IMR-90 (cell line): ENCODE data around the gene MYLK4. TPM values are rescaled to one million over a fixed set of nuclear protein-coding genes. Genes with fewer than 3 reads are reported as not detected.

ENCODE experiments used
- ATAC-seq: fragments of 200-7000 bp; cut with Tn5 transposase; 2 replicates; pipeline ENCODE4 v1.9.1; 2020; ENCODE audit warnings: low read depth, mild to moderate bottlenecking, moderate library complexity
- BruUV-seq: library from RNA; stranded (reverse); fragments of 400-500 nt; replicated peaks from 2 replicates; lab custom pipeline; 2021; lab: Mats Ljungman, UMichigan
- CTCF ChIA-PET: fragments of 300-600 bp; formaldehyde crosslinking; extraction: SDS; loops from one replicate; lab custom pipeline; 2021; ENCODE audit warnings: antibody characterized with exemption; lab: Yijun Ruan, JAX
- POLR2A ChIA-PET: fragments of 300-600 bp; sonication (Branson Sonifier 250); formaldehyde crosslinking; loops from one replicate; lab custom pipeline; 2022; ENCODE audit warnings: antibody characterized with exemption; ENCODE audit not compliant: unreplicated experiment; lab: Charles Lee
- DNase-seq: peaks from one replicate; pipeline ENCODE4 v3.0.0; 2013
- H2AFZ ChIP-seq: replicated peaks from 2 replicates; pipeline ENCODE3; 2013; ENCODE audit warnings: low read length, mild to moderate bottlenecking; ENCODE audit not compliant: poor library complexity
- H2AK5ac ChIP-seq: 2 replicates; pipeline ENCODE4 v1.6.1; 2013; ENCODE audit warnings: low read depth, low read length, inconsistent platforms
- H2AK9ac ChIP-seq: replicated peaks from 2 replicates; pipeline ENCODE3; 2013; ENCODE audit warnings: mild to moderate bottlenecking, low read depth, low read length, moderate library complexity; ENCODE audit not compliant: poor library complexity
- H2BK120ac ChIP-seq: 2 replicates; pipeline ENCODE4 v1.6.1; 2013; ENCODE audit warnings: low read depth, low read length, inconsistent platforms
- H2BK15ac ChIP-seq: 3 replicates; pipeline ENCODE4 v1.6.1; 2013; ENCODE audit warnings: low read depth, low read length, inconsistent platforms
- H2BK20ac ChIP-seq: 2 replicates; pipeline ENCODE4 v1.6.1; 2013; ENCODE audit warnings: low read depth, mild to moderate bottlenecking, inconsistent platforms, low read length, moderate library complexity
- H2BK5ac ChIP-seq: 2 replicates; pipeline ENCODE4 v1.6.1; 2013; ENCODE audit warnings: mild to moderate bottlenecking, low read depth, low read length, inconsistent platforms; ENCODE audit not compliant: poor library complexity, severe bottlenecking
- H3K14ac ChIP-seq: replicated peaks from 2 replicates; pipeline ENCODE4 v1.6.1; 2013; ENCODE audit warnings: low read depth, low read length, inconsistent platforms
- H3K18ac ChIP-seq: 2 replicates; pipeline ENCODE4 v1.6.1; 2013; ENCODE audit warnings: low read depth, low read length, control low read depth
- H3K23ac ChIP-seq: 2 replicates; pipeline ENCODE4 v1.6.1; 2013; ENCODE audit warnings: low read depth, low read length, inconsistent platforms
- H3K27ac ChIP-seq: 2 replicates; pipeline ENCODE4 v1.5.1; 2013; ENCODE audit warnings: mild to moderate bottlenecking, control low read depth, low read length; ENCODE audit not compliant: insufficient read depth
- H3K27me3 ChIP-seq: 2 replicates; pipeline ENCODE4 v1.6.1; 2013; ENCODE audit warnings: low read length; ENCODE audit not compliant: control insufficient read depth, insufficient read depth
- H3K36me3 ChIP-seq: 2 replicates; pipeline ENCODE4 v1.6.1; 2013; ENCODE audit warnings: low read length, mixed read lengths; ENCODE audit not compliant: control insufficient read depth, insufficient read depth
- H3K4ac ChIP-seq: 2 replicates; pipeline ENCODE4 v1.6.1; 2013; ENCODE audit warnings: low read depth, low read length, inconsistent platforms
- H3K4me1 ChIP-seq: 2 replicates; pipeline ENCODE4 v1.6.1; 2013; ENCODE audit warnings: low read length, mixed read lengths; ENCODE audit not compliant: control insufficient read depth, insufficient read depth
- H3K4me2 ChIP-seq: 2 replicates; pipeline ENCODE4 v1.6.1; 2013; ENCODE audit warnings: low read depth, mild to moderate bottlenecking, control low read depth, low read length, moderate library complexity
- H3K4me3 ChIP-seq: 2 replicates; pipeline ENCODE4 v1.5.1; 2013; ENCODE audit warnings: low read depth, mild to moderate bottlenecking, control low read depth, low read length, moderate library complexity; ENCODE audit not compliant: insufficient read depth
- H3K56ac ChIP-seq: 2 replicates; pipeline ENCODE4 v1.6.1; 2013; ENCODE audit warnings: low read length, inconsistent platforms; ENCODE audit not compliant: insufficient read depth; ENCODE audit errors: extremely low read depth
- H3K79me1 ChIP-seq, 2 experiments: 2 replicates each; pipeline ENCODE4 v1.6.1; 2013; ENCODE audit warnings: low read length in 2 of 2, inconsistent platforms in 1 of 2, low read depth in 1 of 2
- H3K9ac ChIP-seq: 2 replicates; pipeline ENCODE4 v1.6.1; 2013; ENCODE audit warnings: low read depth, low read length, control low read depth
- H3K9me1 ChIP-seq: 2 replicates; pipeline ENCODE4 v1.6.1; 2013; ENCODE audit warnings: low read length, inconsistent platforms; ENCODE audit not compliant: insufficient read depth
- H3K9me3 ChIP-seq: 2 replicates; pipeline ENCODE4 v1.6.1; 2013; ENCODE audit warnings: low read length; ENCODE audit not compliant: control insufficient read depth, insufficient read depth
- H4K20me1 ChIP-seq: 2 replicates; pipeline ENCODE4 v1.6.1; 2013; ENCODE audit warnings: low read length, inconsistent platforms; ENCODE audit not compliant: insufficient read depth
- H4K5ac ChIP-seq: 2 replicates; pipeline ENCODE4 v1.6.1; 2013; ENCODE audit warnings: mild to moderate bottlenecking, low read depth, low read length, control low read depth
- H4K8ac ChIP-seq, 2 experiments: 2 replicates each; pipeline ENCODE4 v1.6.1; 2013; ENCODE audit warnings: low read depth in 2 of 2, low read length in 2 of 2, control low read depth in 1 of 2, inconsistent platforms in 1 of 2
- H4K91ac ChIP-seq: 2 replicates; pipeline ENCODE4 v1.6.1; 2013; ENCODE audit warnings: low read depth, low read length, inconsistent platforms; ENCODE audit not compliant: insufficient read depth
- BHLHE40 ChIP-seq: fragments of 150-350 bp; IDR thresholded peaks from 2 replicates; pipeline ENCODE4 v1.6.1; 2016; ENCODE audit warnings: mild to moderate bottlenecking, low read depth, low read length
- CEBPB ChIP-seq: IDR thresholded peaks from 2 replicates; pipeline ENCODE4 v1.6.1; 2012; ENCODE audit warnings: low read depth, low read length, improper control_type of control experiment
- CHD1 ChIP-seq: IDR thresholded peaks from 2 replicates; pipeline ENCODE4 v1.6.1; 2012; ENCODE audit warnings: low read depth, low read length, improper control_type of control experiment
- CTCF ChIP-seq: conservative IDR thresholded peaks from 2 replicates; pipeline ENCODE4 v1.5.1; 2012; ENCODE audit warnings: mild to moderate bottlenecking, low read depth, low read length, improper control_type of control experiment
- ELK1 ChIP-seq: fragments of 150-350 bp; IDR thresholded peaks from 2 replicates; pipeline ENCODE4 v1.6.1; 2016; ENCODE audit warnings: low read depth, mild to moderate bottlenecking, low read length, moderate library complexity, borderline replicate concordance
- FOS ChIP-seq: fragments of 150-350 bp; IDR thresholded peaks from 2 replicates; pipeline ENCODE4 v1.6.1; 2016; ENCODE audit warnings: low read depth, low read length
- MAFK ChIP-seq: IDR thresholded peaks from 2 replicates; pipeline ENCODE4 v1.6.1; 2012; ENCODE audit warnings: low read depth, low read length, improper control_type of control experiment
- MAZ ChIP-seq: IDR thresholded peaks from 2 replicates; pipeline ENCODE4 v1.6.1; 2012; ENCODE audit warnings: low read depth, mild to moderate bottlenecking, low read length, improper control_type of control experiment, moderate library complexity, borderline replicate concordance
- MXI1 ChIP-seq: IDR thresholded peaks from 2 replicates; pipeline ENCODE4 v1.6.1; 2012; ENCODE audit warnings: low read depth, mild to moderate bottlenecking, low read length, moderate library complexity, borderline replicate concordance
- NFE2L2 ChIP-seq: fragments of 150-350 bp; IDR thresholded peaks from 2 replicates; pipeline ENCODE4 v1.6.1; 2016; ENCODE audit warnings: low read depth, mild to moderate bottlenecking, low read length
- POLR2A ChIP-seq: IDR thresholded peaks from 2 replicates; pipeline ENCODE4 v1.6.1; 2012; ENCODE audit warnings: mild to moderate bottlenecking, low read depth, low read length
- RAD21 ChIP-seq: IDR thresholded peaks from 2 replicates; pipeline ENCODE4 v1.6.1; 2012; ENCODE audit warnings: low read length, improper control_type of control experiment
- RCOR1 ChIP-seq: IDR thresholded peaks from 2 replicates; pipeline ENCODE4 v1.6.1; 2012; ENCODE audit warnings: mild to moderate bottlenecking, low read length, improper control_type of control experiment; ENCODE audit not compliant: insufficient replicate concordance
- RFX5 ChIP-seq: IDR thresholded peaks from 2 replicates; pipeline ENCODE4 v1.8.0; 2012; ENCODE audit warnings: low read depth, mild to moderate bottlenecking, low read length, moderate library complexity
- SMC3 ChIP-seq: fragments of 150-350 bp; IDR thresholded peaks from 2 replicates; pipeline ENCODE4 v1.6.1; 2016; ENCODE audit warnings: low read depth, mild to moderate bottlenecking, antibody characterized with exemption, low read length, moderate library complexity
- USF2 ChIP-seq: fragments of 150-350 bp; IDR thresholded peaks from 2 replicates; pipeline ENCODE4 v1.6.1; 2017; ENCODE audit warnings: mild to moderate bottlenecking, antibody characterized with exemption, low read length, low read depth
- WGBS, 2 experiments: methylation state at CpG; one replicate each; pipeline versions ENCODE4 v1.1.5 to v1.1.7; 2013; ENCODE audit warnings: missing lambda C conversion rate in 2 of 2; ENCODE audit not compliant: insufficient read length in 1 of 2; ENCODE audit errors: extremely low coverage in 2 of 2; 5-methylcytosine and 5-hydroxymethylcytosine counted together
- dilution Hi-C: fragments of 300-500 bp; cut with HindIII; formaldehyde crosslinking; loops from one replicate; pipeline ENCODE4 v1.14.3; 2018; ENCODE audit warnings: low sequenced_read_pairs; ENCODE audit not compliant: unreplicated experiment
- in situ Hi-C: fragments of 300-500 bp; cut with MboI; formaldehyde crosslinking; loops from 3 replicates; pipeline ENCODE4 v1.14.3; 2019; ENCODE audit warnings: low sequenced_read_pairs, inconsistent platforms, mixed read lengths
- intact Hi-C: fragments of 100-400 bp; cut with micrococcal nuclease; formaldehyde crosslinking; loops from 2 replicates; pipeline ENCODE4 v1.10.0; 2022
- polyA plus RNA-seq, 3 experiments: library from polyadenylated mRNA; depleted of rRNA; stranded (reverse); fragments of >200 nt; gene quantifications; 2 replicates each; pipeline ENCODE4 v1.2.3, GENCODE V29; 2012; ENCODE audit warnings: low replicate concordance in 1 of 3
- total RNA-seq: library from RNA; depleted of rRNA; stranded (reverse); fragments of >200 nt; gene quantifications from 2 replicates; pipeline ENCODE4 v1.2.3, GENCODE V29; 2012

MYLK4 gene
- total and polyA plus RNA-seq, 2 of the 4 experiments (the other 2 are of a cell fraction), result under 0.01 to 0.07 TPM

GRCh38 chr6:2686515-2686914 is 64.2 kb downstream of the MYLK4 start:
- TF ChIP-seq CTCF (no peak), NFE2L2 (no peak), RCOR1 (no peak), BHLHE40 (no peak), RFX5 (no peak), RAD21 (no peak), CHD1 (no peak), MAFK (no peak), POLR2A (no peak), USF2 (no peak), SMC3 (no peak), CEBPB (no peak), MAZ (no peak), FOS (no peak), MXI1 (no peak), ELK1 (no peak)
- H4K91ac ChIP-seq, result no peak overlapping the region
- H3K79me1 ChIP-seq, result no peaks in the 10 kb centered on the region
- in situ Hi-C loops, result no loop called here
- H2AK9ac ChIP-seq, result no peak overlapping the region
- H2BK15ac ChIP-seq, result no peak overlapping the region
- CTCF ChIA-PET, result no interaction called here
- H2BK20ac ChIP-seq, result no peak overlapping the region
- H3K56ac ChIP-seq, result no peak overlapping the region
- H3K9me3 ChIP-seq, result no peaks in the 10 kb centered on the region
- H2AFZ ChIP-seq, result no peak overlapping the region
- no TSS peak for BruUV-seq
- 50% methylated on average over 2 of the region's 11 CpGs; no CpG with 5 or more reads in 1 of the 2 experiments for WGBS, 2 experiments
- H3K9ac ChIP-seq, result no peak overlapping the region
- POLR2A ChIA-PET, result no interaction called here
- H3K18ac ChIP-seq, result no peak overlapping the region
- H4K8ac ChIP-seq, result no peak overlapping the region
- no peaks in the 10 kb centered on the region for H3K9me1 ChIP-seq
- DNase-seq (no peak), ATAC-seq (no peak)
- no peak overlapping the region for H4K5ac ChIP-seq
- H3K27ac ChIP-seq, result no peak overlapping the region
- H2BK5ac ChIP-seq, result no peak overlapping the region
- no peak overlapping the region for H3K4ac ChIP-seq
- H3K27me3 ChIP-seq, result no peaks in the 10 kb centered on the region
- no peak overlapping the region for H3K14ac ChIP-seq
- peaks cover 2% of the 10 kb centered on the region; the same call in 1 of the 2 replicates for H3K4me1 ChIP-seq
- dilution Hi-C loops, result no loop called here
- intact Hi-C loops, result no loop called here
- no peak overlapping the region for H2AK5ac ChIP-seq
- no peaks in the 10 kb centered on the region for H4K20me1 ChIP-seq
- H2BK120ac ChIP-seq, result no peak overlapping the region
- no peaks in the 10 kb centered on the region for H3K36me3 ChIP-seq
- no peak overlapping the region for H3K4me2 ChIP-seq
- H3K4me3 ChIP-seq, result no peak overlapping the region
- H3K23ac ChIP-seq, result no peak overlapping the region; the same call in 1 of the 2 replicates
